ENCODE data around the gene NTN1. TPM values are rescaled to one million over a fixed set of nuclear protein-coding genes. Genes with fewer than 3 reads are reported as not detected.

NTN1 gene
- total RNA-seq, 1 donor from 2014 or later: 60.3 TPM

- Histone ChIP-seq H3K4me3 (no peak overlapping the region), H3K36me3 (no peaks in the 10 kb centered on the region), H3K27me3 (ENCODE audit: low read depth) (no peaks in the 10 kb centered on the region), H3K27ac (replicated peaks) (no peak overlapping the region), H3K4me1 (peaks cover 33% of the 10 kb centered on the region), H3K9me3 (replicated peaks) (no peaks in the 10 kb centered on the region)
- intact Hi-C loops (cut with micrococcal nuclease): no loop called here
- TF ChIP-seq CTCF (IDR thresholded peaks at IDR 0.05; ENCODE audit: borderline replicate concordance): no peak
- no peak for DNase-seq
Observed at GRCh38 chr17:9140550-9141424, 119.5 kb downstream of the NTN1 start.

- no peak for TF ChIP-seq CTCF (IDR thresholded peaks at IDR 0.05; ENCODE audit: borderline replicate concordance)
- H3K9me3 ChIP-seq (replicated peaks): no peaks in the 10 kb centered on the region
- H3K27me3 ChIP-seq (ENCODE audit: low read depth): no peaks in the 10 kb centered on the region
- H3K27ac ChIP-seq (replicated peaks): no peak overlapping the region
- DNase-seq: no peak
- no peaks in the 10 kb centered on the region for H3K36me3 ChIP-seq
- H3K4me3 ChIP-seq: no peak overlapping the region
- peaks cover 33% of the 10 kb centered on the region for H3K4me1 ChIP-seq
- intact Hi-C loops (cut with micrococcal nuclease): no loop called here
Observed at GRCh38 chr17:9141425-9141753, 120.1 kb downstream of the NTN1 start.

- intact Hi-C loops (cut with micrococcal nuclease): no loop called here
- Histone ChIP-seq H3K27ac (replicated peaks) (no peak overlapping the region), H3K4me3 (no peak overlapping the region), H3K36me3 (no peaks in the 10 kb centered on the region), H3K4me1 (peaks cover 31% of the 10 kb centered on the region), H3K27me3 (ENCODE audit: low read depth) (no peaks in the 10 kb centered on the region), H3K9me3 (replicated peaks) (no peaks in the 10 kb centered on the region)
- TF ChIP-seq CTCF (IDR thresholded peaks at IDR 0.05; ENCODE audit: borderline replicate concordance): no peak
- DNase-seq: no peak
Observed at GRCh38 chr17:9142772-9143494, 121.6 kb downstream of the NTN1 start.

- H3K4me1 ChIP-seq: peaks cover 15% of the 10 kb centered on the region
- no peak for DNase-seq
- H3K9me3 ChIP-seq (replicated peaks): no peaks in the 10 kb centered on the region
- H3K27me3 ChIP-seq (ENCODE audit: low read depth): peaks cover under 1% of the 10 kb centered on the region
- TF ChIP-seq CTCF (IDR thresholded peaks at IDR 0.05; ENCODE audit: borderline replicate concordance): no peak
- no peak overlapping the region for H3K4me3 ChIP-seq
- intact Hi-C loops (cut with micrococcal nuclease): no loop called here
- H3K36me3 ChIP-seq: no peaks in the 10 kb centered on the region
- no peak overlapping the region for H3K27ac ChIP-seq (replicated peaks)
Observed at GRCh38 chr17:9144502-9145249, 123.4 kb downstream of the NTN1 start.

- Histone ChIP-seq H3K27ac (replicated peaks) (no peak overlapping the region), H3K4me3 (no peak overlapping the region), H3K27me3 (ENCODE audit: low read depth) (peaks cover 7% of the 10 kb centered on the region), H3K4me1 (peaks cover 9% of the 10 kb centered on the region), H3K9me3 (replicated peaks) (no peaks in the 10 kb centered on the region), H3K36me3 (no peaks in the 10 kb centered on the region)
- TF ChIP-seq CTCF (IDR thresholded peaks at IDR 0.05; ENCODE audit: borderline replicate concordance): no peak
- intact Hi-C loops (cut with micrococcal nuclease): no loop called here
- no peak for DNase-seq
Observed at GRCh38 chr17:9146064-9146463, 124.8 kb downstream of the NTN1 start.

Measured in left ventricle myocardium inferior (tissue), 1 donor.